ENCODE results near the gene ADAMTS17.

GRCh38 chr15:100016632-100017031, 325.1 kb downstream of the ADAMTS17 start:
- TF ChIP-seq POLR2A (IDR thresholded peaks at IDR 0.05; ENCODE audit: low read length) (no peak), GATA1 (IDR thresholded peaks at IDR 0.05; ENCODE audit: low read depth, low read length) (no peak)
